SU-DHL-6 (cell line): Measurements from ENCODE around the gene KIF21B.

ENCODE experiments used
- H2AFZ ChIP-seq: fragments of 200-600 bp; sonication (generic); 2 replicates; pipeline ENCODE4 v1.6.1; 2014; ENCODE audit warnings: low read depth, mild to moderate bottlenecking, moderate library complexity, mixed read lengths, antibody characterized with exemption, low read length; ENCODE audit not compliant: severe bottlenecking
- H3F3A ChIP-seq: fragments of 200-600 bp; shearing (Covaris generic); 2 replicates; pipeline ENCODE4 v1.6.0; 2016; ENCODE audit warnings: antibody characterized with exemption, mild to moderate bottlenecking; ENCODE audit not compliant: insufficient read depth
- H3K27ac ChIP-seq: fragments of 200-600 bp; sonication (generic); 2 replicates; pipeline ENCODE4 v1.5.1; 2016; ENCODE audit warnings: low read depth, mild to moderate bottlenecking, low read length, moderate library complexity, mixed read lengths
- H3K27me3 ChIP-seq: fragments of 200-600 bp; sonication (generic), shearing (Covaris generic); 2 replicates; pipeline ENCODE4 v1.6.0; 2014; ENCODE audit warnings: mild to moderate bottlenecking, low read length
- H3K36me3 ChIP-seq: fragments of 200-600 bp; sonication (generic); 2 replicates; pipeline ENCODE4 v1.6.1; 2014; ENCODE audit warnings: mild to moderate bottlenecking, low read length, mixed read lengths
- H3K4me2 ChIP-seq: fragments of 300-600, 200-600 bp; shearing (Covaris generic), sonication (generic); 2 replicates; pipeline ENCODE4 v1.6.0; 2014; ENCODE audit warnings: low read length, low read depth, mild to moderate bottlenecking; ENCODE audit not compliant: poor library complexity, severe bottlenecking
- H3K4me3 ChIP-seq: fragments of 200-600 bp; sonication (generic); 2 replicates; pipeline ENCODE4 v1.5.1; 2014; ENCODE audit warnings: antibody characterized with exemption, low read length, mild to moderate bottlenecking, mixed read lengths; ENCODE audit not compliant: insufficient read depth, poor library complexity, severe bottlenecking
- H3K79me2 ChIP-seq: fragments of 200-600 bp; sonication (generic); 2 replicates; pipeline ENCODE4 v1.6.1; 2014; ENCODE audit warnings: mild to moderate bottlenecking, low read length, moderate library complexity; ENCODE audit not compliant: insufficient read depth
- H3K9ac ChIP-seq: fragments of 200-600 bp; sonication (generic); 2 replicates; pipeline ENCODE4 v1.7.0; 2014; ENCODE audit warnings: mild to moderate bottlenecking, low read length
- H3K9me2 ChIP-seq: fragments of 200-600 bp; sonication (generic); replicated peaks from 2 replicates; pipeline ENCODE4 v1.6.1; 2014; ENCODE audit warnings: low read length; ENCODE audit not compliant: insufficient read depth
- H3K9me3 ChIP-seq: fragments of 200-600 bp; sonication (generic); 2 replicates; pipeline ENCODE4 v1.6.1; 2014; ENCODE audit warnings: low read length, mixed read lengths; ENCODE audit not compliant: insufficient read depth
- H4K20me1 ChIP-seq: fragments of 200-600 bp; sonication (generic); 2 replicates; pipeline ENCODE4 v1.6.1; 2014; ENCODE audit warnings: low read depth, mild to moderate bottlenecking, antibody characterized with exemption, low read length, moderate library complexity, mixed read lengths
- EZH2phosphoT487 ChIP-seq: fragments of 200-600 bp; sonication (generic), shearing (Covaris generic); conservative IDR thresholded peaks from 2 replicates; pipeline ENCODE4 v1.6.1; 2018; ENCODE audit warnings: mild to moderate bottlenecking, antibody characterized with exemption, low read length, moderate library complexity, mixed read lengths
- TF ChIP-seq, protein P1 (sequence below): fragments of 200-600 bp; sonication (generic); IDR thresholded peaks from one replicate; pipeline ENCODE4 v1.5.1; 2017; ENCODE audit warnings: antibody characterized with exemption, mild to moderate bottlenecking, low read length, moderate library complexity; ENCODE audit not compliant: insufficient read depth, poor library complexity, severe bottlenecking

The KIF21B gene

DNA sequence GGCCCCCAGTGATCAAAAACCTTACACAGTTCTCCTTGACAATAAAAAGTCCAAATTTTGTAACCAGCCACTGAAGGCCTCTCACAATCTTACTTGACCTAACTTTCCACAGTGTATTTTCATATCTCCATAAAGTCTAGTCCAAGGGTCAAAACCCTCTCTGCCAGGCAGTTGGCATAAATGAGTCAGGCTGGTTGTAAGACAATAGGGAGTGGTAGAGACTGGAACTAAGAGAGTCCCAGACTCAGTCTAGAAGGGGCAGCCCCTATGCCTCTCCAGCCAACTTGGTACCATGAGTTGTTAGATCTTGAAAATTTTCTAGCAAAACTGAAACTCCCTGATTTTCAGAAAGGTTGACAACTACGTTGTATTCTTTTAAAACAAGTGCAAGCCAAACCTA, 21.0 kb downstream of the KIF21B start:
- Histone ChIP-seq H3K9ac (no peak overlapping the region), H3K9me2 (no peaks in the 10 kb centered on the region)

GRCh38 chr1:201001962-201002361, 21.6 kb downstream of the KIF21B start:
- no peaks in the 10 kb centered on the region for H3K27me3 ChIP-seq
- no peaks in the 10 kb centered on the region for H3K9me3 ChIP-seq
- TF ChIP-seq, protein P1, sequence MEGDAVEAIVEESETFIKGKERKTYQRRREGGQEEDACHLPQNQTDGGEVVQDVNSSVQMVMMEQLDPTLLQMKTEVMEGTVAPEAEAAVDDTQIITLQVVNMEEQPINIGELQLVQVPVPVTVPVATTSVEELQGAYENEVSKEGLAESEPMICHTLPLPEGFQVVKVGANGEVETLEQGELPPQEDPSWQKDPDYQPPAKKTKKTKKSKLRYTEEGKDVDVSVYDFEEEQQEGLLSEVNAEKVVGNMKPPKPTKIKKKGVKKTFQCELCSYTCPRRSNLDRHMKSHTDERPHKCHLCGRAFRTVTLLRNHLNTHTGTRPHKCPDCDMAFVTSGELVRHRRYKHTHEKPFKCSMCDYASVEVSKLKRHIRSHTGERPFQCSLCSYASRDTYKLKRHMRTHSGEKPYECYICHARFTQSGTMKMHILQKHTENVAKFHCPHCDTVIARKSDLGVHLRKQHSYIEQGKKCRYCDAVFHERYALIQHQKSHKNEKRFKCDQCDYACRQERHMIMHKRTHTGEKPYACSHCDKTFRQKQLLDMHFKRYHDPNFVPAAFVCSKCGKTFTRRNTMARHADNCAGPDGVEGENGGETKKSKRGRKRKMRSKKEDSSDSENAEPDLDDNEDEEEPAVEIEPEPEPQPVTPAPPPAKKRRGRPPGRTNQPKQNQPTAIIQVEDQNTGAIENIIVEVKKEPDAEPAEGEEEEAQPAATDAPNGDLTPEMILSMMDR = no peak
- TF ChIP-seq EZH2phosphoT487 = no peak
- H3K4me3 ChIP-seq = no peak overlapping the region
- H3K4me2 ChIP-seq = no peak overlapping the region
- no peak overlapping the region for H3K27ac ChIP-seq
- H3K79me2 ChIP-seq = no peaks in the 10 kb centered on the region
- H3K36me3 ChIP-seq = no peaks in the 10 kb centered on the region
- no peak overlapping the region for H2AFZ ChIP-seq
- no peak overlapping the region for H3K9ac ChIP-seq
- no peaks in the 10 kb centered on the region for H3K9me2 ChIP-seq
- H3F3A ChIP-seq = no peaks in the 10 kb centered on the region
- H4K20me1 ChIP-seq = no peaks in the 10 kb centered on the region

More for the DNA sequence above, 21.0 kb downstream of the KIF21B start:
- Histone ChIP-seq H3F3A (no peaks in the 10 kb centered on the region), H3K79me2 (no peaks in the 10 kb centered on the region), H3K4me2 (no peak overlapping the region), H3K9me3 (no peaks in the 10 kb centered on the region), H4K20me1 (no peaks in the 10 kb centered on the region), H3K4me3 (no peak overlapping the region), H3K27me3 (no peaks in the 10 kb centered on the region), H2AFZ (no peak overlapping the region), H3K36me3 (no peaks in the 10 kb centered on the region), H3K27ac (no peak overlapping the region)
- TF ChIP-seq EZH2phosphoT487 = no peak
- TF ChIP-seq, protein P1 = no peak

- no peaks in the 10 kb centered on the region for H3K27me3 ChIP-seq
- no peaks in the 10 kb centered on the region for H3K79me2 ChIP-seq
- no peaks in the 10 kb centered on the region for H3F3A ChIP-seq
- H2AFZ ChIP-seq = no peak overlapping the region
- no peak overlapping the region for H3K4me3 ChIP-seq
- H3K9me2 ChIP-seq = no peaks in the 10 kb centered on the region
- TF ChIP-seq, protein P1 = no peak
- TF ChIP-seq EZH2phosphoT487 = no peak
- H3K36me3 ChIP-seq = no peaks in the 10 kb centered on the region
- no peaks in the 10 kb centered on the region for H3K9me3 ChIP-seq
- no peak overlapping the region for H3K4me2 ChIP-seq
- no peaks in the 10 kb centered on the region for H4K20me1 ChIP-seq
- no peak overlapping the region for H3K9ac ChIP-seq
- H3K27ac ChIP-seq = no peak overlapping the region
These were observed 23.1 kb downstream of the KIF21B start for GRCh38 chr1:201000391-201000790.

DNA sequence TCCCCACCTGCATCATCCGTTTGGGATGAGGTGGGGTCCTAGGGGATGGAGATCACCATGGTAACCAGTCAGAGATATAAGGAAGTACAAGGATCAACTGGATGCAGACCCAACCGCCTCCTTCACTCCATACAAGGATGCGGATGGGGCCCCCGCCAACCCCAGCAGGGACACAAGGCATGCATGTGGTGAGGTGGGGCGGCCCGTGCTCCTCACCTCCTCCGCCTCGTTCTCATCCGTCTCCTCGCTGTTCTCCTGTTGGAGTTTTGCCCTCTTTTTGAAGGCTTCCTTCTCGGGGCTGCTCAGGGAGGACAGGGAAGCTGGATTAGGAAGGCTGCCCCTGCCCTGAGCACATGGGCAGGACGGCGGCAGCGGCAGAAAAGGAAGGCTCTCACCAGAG, 23.8 kb downstream of the KIF21B start:
- no peak for TF ChIP-seq EZH2phosphoT487
- TF ChIP-seq, protein P1 = no peak

More for the DNA sequence above, 23.8 kb downstream of the KIF21B start:
- Histone ChIP-seq H3K9ac (no peak overlapping the region), H3K9me2 (no peaks in the 10 kb centered on the region), H3K9me3 (no peaks in the 10 kb centered on the region), H3K4me3 (no peak overlapping the region), H3K79me2 (no peaks in the 10 kb centered on the region), H4K20me1 (no peaks in the 10 kb centered on the region), H3K27ac (no peak overlapping the region), H2AFZ (no peak overlapping the region), H3K36me3 (no peaks in the 10 kb centered on the region), H3F3A (no peaks in the 10 kb centered on the region), H3K27me3 (no peaks in the 10 kb centered on the region), H3K4me2 (no peak overlapping the region)
